GM19455 (cell line): Measurements from ENCODE around the gene FRAT1.

Source experiments
- ATAC-seq: cut with Tn5 transposase; IDR thresholded peaks from one replicate; pipeline ENCODE4 v1.9.1; 2021; ENCODE audit not compliant: unreplicated experiment

The FRAT1 gene

DNA sequence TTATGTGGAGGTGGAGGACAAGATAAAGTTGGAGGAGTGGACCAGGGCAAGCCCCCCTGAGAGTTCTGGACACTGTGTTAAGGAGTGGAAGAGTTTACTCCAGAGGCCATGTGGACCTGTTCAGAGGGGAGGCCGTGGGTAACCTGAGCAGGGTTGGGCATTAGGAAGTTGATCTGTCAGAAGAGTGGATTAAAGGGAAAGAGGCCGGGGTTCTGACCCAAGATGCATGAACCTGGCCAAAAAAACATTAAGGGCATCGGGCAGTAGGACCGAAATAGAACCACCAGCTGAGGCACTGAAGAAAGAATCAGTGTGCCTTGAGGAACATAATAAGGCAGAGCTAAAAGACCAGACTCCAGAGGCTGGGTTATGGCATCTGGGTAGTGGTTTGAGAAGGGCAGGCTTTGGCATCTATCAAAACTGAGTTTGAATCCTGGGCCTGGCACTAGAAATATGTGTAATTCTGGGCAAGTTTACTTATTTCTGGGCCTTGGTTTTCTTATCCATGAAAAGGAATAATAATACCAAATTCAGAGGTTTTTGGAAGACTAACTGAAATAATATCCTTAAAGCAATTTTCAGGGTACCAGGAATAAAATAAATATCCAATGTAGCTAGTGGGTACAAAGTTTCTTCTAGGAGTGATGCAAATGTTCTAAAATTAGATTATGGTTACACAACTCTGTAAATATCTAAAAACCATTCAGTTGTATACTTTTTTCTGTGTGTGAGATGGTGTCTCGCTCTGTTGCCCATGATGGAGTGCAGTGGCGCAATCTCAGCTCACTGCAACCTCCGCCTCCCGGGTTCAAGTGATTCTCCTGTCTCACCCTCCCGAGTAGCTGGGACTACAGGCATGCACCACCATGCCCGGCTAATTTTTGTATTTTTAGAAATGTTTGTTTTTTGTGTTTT, 10.9 kb upstream of the FRAT1 start:
- no peak for ATAC-seq

DNA sequence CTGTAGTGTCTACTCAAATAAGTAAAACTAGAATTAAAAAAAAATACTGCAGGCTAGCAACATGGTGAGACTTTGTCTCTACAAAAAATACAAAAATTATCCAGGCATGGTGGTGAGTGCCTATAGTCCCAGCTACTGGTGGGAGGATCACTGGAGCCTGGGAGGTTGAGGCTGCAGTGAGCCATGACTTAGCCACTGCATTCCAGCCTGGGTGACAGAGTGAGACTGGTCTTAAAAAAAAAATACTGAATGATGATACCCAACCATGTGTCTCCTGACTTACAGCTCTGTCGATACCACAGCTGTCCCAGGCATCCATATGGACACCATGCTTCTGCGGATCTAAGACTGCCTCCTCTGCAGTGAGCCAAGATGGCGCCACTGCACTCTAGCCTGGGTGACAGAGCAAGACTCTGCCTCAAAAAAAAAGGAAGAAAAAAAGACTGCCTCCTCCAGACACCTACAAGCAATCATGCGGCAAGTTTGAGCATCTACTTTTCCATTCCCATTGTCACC, 7.9 kb upstream of the FRAT1 start:
- ATAC-seq = no peak

DNA sequence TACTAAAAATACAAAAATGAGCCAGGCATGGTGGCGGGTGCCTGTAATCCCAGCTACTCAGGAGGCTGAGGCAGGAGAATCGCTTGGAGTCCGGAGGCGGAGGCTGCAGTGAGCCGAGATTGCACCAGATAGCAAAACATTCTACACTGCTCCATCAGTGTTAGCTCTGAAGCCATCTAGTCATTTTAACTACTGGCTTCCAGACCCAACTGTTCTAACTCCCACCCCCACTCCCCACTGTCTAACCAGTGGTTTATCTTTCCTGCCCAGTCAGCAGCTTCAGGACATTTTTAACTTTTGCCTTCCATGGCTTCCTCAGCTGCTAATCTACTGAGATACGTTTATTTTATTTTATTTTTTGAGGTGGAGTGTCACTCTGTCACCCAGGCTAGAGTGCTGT, 6.2 kb upstream of the FRAT1 start:
- ATAC-seq = no peak

DNA sequence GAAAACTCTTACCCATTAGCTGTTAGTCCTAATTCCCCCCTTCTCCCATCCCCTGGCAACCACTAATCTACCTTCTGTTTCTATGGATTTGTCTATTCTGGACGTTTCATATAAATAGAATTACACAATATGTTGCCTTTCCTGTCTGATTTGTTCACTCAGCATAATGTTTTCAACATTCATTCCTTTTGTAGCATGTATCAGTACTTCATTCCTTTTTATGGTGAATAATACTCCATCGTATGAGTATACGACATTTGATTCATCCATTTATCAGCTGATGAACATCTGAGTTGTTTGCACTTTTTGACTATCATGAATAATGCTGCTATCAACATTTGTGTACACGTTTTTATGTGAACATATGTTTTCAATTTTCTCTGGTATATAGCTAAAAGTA, 4.4 kb upstream of the FRAT1 start:
- no peak for ATAC-seq

DNA sequence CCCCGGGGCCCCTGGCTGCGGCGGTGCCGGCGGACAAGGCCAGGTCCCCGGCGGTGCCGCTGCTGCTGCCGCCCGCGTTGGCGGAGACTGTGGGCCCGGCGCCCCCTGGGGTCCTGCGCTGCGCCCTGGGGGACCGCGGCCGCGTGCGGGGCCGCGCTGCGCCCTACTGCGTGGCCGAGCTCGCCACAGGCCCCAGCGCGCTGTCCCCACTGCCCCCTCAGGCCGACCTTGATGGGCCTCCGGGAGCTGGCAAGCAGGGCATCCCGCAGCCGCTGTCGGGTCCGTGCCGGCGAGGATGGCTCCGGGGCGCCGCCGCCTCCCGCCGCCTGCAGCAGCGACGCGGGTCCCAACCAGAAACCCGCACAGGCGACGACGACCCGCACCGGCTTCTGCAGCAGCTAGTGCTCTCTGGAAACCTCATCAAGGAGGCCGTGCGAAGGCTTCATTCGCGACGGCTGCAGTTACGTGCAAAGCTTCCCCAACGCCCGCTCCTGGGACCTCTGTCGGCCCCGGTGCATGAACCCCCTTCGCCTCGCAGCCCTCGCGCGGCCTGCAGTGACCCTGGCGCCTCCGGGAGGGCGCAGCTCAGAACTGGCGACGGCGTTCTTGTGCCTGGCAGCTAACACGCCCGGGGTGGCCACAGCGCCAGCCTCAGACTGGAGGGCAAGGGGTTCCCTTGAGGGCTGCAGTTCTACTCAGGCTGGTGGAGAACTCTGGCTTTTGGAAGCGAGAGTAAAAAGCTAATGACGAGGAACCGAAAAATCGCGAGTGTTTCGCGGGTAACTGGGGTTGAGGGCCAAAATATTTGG, 804 bp downstream of the FRAT1 start:
- peak; percentile 34 for ATAC-seq

DNA sequence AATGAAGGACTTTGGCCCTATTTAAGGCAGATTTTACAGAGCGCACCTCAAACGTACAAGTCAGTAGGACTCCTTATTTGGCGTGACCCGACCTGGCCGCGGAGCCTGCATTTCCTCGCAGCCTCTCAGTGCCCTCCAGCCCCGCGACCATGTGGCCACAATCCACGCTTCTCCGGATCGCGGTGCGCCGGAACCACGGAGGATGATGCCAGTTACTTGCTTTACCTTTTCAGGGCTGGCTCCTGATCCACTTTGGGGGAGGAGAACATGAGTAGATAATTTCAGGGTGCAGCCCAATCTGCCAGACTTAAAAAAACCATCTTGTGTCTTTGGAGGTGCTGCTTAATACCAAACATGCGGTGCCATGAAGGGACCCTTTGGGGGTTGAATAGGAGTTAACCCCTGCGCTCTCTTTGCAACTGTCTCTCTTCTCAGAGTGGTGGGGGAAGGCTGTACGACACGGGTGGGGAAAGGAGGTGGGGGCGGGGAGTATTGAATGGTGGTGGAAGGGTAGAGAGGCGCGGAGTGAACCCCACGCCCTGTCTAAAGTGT, 1.5 kb downstream of the FRAT1 start:
- no peak for ATAC-seq

DNA sequence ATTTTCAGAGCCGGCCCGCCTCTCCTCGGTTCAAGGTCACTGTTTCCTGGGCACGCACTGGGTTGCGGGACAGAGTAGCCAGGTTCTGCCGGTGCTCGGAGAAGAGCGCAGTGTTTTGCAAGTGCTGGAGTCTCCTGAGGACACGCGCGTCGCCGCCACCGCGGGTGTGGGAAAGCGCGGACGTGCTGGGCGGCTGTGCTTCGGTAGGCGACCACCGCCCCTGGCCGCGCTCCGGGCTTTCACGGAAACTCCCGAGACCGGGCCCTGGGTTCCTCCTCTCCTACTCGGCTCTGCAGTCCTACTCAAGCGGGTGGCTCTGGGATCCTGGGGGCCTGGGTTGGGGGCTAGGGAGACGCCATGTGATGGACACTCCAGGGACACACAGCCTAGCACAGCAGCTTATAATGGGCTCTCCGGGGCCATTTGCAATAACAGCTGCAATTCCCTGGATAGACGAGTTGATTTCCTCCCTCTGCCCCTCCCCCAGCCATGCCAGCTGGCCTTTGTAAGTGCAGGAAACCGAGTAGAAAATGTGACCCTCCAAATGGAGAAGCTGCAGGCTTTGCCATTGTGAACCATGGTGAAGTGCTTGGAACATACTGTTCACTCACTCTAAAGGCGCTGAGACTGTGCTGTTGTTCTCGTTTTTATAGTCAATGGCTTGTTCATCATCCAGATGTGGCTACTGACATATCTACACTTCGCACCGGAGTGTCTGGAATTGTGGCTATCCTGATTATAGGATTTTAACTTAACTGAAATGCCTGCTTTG, 2.1 kb downstream of the FRAT1 start:
- ATAC-seq = no peak

DNA sequence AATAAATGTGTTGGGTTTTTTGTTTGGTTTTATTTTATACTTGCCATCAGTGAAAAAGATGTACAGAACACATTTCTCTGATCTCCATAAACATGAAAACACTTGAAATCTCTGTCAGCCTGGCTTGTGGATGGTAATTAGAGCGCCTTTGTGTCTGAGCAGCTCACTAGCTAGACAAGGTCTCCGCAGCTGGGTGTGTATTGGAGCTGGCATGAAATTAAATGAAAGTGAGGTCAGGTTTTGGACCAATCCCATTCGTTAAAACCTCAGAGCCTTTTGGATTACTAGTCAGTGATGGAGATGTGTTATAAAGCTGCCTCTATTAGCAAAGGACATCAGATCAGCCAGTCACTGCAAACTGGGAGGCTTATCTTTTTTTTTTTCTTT, 2.7 kb downstream of the FRAT1 start:
- ATAC-seq = no peak

DNA sequence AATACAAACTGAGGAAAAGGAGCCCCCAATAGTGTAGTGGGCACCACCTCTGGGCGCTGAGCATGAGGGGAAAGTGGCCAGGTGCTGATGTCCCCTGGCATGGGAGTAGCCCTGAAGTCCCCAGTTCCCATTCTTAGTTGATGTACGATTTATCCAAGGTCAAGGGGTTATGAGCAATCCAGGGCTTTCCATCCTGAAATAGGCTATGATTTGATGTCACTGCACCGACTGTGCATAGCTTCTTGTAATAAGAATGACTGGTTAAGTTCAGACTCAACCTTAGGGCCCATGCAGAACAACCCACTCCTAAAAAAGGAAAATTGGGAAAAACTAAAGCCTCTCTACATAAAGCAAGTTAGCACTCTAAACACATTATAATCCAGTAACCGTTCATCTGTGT, 4.4 kb downstream of the FRAT1 start:
- no peak for ATAC-seq

DNA sequence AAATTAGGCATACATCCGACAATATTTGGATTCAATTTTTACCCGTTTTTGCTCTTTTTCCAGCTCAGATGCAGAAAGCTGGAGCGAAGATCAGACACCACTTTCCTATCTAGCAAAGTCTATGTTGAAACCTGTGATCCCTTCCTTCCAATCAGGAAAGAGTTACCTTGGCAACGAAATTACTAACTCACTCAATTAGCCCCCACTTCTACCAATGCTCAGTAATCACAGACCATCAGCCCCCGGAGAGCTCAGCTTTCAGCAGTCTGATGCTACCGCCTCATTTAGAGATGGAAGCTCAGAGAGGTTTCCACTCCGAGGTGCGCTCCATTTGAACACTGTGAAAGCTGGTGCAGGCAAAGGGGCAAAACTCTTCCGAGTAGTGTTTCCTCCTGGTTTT, 6.7 kb downstream of the FRAT1 start:
- no peak for ATAC-seq

DNA sequence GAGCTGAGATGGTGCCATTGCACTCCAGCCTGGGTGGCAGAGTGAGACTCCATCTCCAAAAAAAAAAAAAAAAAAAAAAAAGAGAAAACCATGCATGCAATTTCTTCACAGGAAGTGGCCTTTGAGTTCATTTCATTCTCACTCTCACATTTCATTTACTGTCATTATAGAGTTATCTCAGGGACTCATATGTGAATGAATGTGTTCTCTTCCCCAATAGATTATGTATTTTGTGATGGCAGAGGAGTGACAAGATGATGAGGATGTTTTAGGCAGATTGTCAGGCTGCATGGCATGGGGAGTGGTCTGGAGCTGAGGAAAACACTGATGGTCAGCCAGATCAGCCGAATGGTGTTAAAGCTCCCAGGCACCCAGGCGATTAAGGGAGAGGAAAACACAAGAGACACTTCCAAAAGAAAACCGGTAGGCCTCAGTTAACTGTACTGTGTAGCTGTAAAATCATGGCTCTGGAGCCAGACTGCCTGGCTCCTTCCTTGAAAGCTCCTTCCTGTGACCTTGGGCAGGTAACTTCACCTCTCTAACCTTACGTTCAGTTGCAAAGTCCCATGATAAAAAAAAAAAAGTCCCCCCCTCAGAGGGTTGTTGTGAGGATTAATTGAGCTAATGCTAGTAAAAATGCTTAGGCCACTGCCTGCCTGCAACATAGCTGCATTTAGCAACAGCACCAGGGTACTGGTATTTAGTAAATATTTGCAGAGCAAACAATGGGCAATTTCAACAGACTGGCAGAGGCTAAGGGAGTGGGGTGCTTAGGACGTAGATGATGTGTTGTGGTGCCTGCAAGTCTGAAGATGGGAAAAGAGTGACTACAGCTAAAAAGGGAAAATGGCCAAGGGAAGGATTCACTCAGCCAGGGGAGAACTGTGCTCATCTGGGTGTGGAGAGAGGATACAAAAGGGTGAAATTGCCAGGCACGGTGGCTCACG, 8.6 kb downstream of the FRAT1 start:
- no peak for ATAC-seq

DNA sequence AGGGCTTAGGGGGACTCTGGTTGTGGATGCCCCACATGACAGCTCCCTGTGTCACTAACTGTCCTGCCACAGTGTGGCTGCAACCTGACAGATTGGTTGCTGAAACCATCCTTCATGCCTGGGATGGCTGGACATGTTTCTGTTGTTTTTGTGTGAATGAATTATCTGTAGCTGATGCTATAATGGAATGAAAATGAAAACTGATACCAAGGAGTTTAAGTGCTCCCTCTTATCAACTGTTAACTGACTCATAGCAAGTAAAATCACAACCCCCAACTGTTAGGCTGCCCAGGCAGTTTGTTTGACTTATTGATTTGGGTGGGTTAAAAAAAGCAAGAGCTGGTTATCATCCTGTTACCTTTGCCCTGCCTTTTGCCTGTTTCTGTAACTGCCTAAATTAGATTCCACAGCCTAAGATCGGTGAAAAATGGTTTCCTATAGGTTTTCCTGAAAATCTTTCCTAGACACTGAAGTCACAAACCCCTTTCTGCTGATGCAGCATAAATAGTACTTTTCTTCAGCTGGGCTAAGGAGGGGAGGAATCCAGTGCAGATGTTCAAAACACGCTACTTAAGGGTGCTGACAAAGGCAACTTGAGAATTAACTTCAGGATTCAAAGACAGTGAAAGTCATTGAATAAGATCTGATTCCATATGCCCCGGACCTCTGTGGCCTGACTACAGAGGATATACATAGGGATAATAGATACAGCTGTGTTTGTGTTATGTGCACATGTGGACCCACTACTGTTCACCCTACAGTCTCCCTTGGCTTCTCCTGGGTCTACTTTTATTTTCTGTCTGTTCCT, 9.8 kb downstream of the FRAT1 start:
- no peak for ATAC-seq

DNA sequence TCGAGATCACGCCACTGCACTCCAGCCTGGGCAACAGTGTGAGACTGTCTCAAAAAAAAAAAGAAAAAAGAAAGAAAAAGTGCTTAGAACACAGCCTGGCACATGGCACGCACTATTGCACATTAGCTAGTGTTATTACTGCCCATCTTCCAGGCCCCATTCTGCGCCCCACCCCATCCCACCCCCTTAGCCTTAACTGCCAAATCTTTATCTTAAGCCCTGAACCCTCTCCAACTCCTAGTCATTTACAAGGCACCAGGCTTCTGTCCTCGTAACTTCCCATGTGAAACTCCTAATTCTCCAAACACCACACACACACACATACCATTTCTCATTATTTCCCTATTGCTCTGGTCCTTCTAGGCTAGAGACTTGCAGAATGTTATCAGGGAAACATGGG, 10.7 kb downstream of the FRAT1 start:
- no peak for ATAC-seq

DNA sequence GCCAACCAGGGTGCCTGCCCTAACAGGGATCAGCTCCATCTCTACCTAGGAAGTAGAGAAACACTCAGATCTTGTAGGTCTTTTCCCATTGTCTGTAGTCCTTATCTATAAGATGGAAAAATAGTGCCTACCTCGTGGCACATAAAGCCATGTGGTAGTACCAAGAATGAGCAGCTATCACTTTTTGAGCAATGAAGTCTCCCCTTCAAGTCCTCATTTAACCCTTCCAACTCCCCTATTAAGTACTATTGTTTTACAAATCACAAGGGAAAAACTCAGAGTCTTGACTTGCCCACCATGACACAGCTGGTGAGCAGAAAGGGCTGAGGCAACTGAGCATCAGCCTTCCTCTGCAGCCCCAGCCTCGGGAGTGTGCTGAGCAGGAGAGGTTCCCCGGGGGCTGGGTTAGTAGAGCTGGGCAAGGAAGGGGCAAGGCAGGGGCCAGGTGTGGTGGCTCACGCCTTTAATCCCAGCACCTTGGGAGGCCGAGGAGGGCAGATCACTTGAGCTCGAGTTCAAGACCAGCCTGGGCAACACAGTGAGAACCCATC, 12.2 kb downstream of the FRAT1 start:
- ATAC-seq = no peak

DNA sequence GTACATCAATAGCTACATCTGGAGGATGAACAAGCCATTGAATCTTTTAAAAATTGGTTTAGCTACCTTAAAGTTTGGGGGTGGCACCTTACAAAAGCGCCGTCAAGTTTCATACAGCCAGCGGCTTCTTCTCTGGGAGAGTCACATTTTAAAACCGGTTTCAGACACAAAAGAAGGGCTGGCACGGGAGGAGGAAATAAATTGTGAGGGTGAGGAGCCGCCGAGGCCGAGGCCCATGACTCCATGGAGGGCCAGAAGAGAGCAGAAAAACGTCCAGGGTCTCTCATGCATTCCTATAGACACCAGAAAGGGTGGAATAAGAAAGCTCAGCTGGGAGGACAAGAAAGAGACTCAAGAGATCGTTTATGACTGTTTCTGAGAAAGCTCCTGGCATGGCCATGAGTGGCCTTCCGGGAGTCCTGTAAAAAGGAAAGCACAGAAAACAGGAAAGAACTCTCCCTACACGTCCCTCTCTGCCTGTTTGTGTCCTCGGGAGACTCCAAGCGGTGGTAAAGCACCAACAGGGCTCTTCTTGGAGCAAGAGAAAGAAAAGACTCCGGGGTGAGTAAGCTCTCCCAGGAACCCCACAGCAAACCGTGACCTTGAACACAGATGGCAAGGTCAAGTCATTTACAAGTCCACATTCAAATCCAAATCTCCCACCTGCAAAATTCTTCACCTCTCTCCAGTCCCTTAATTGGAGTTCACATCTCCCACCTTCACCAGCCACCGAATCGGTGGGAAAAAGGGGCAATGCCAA, 13.7 kb downstream of the FRAT1 start:
- ATAC-seq = no peak

DNA sequence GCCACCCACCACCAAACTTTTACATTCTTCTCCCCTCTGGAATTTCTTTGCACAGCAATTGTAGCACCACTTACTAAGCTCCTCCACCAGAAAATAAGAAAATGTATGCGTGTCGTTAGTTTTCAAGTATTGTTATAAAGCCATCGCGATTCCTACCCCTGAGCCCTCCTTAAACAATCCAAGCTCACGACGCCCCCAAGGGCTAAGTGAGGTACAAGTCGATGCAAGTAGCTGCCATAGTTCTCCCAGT, 14.2 kb downstream of the FRAT1 start:
- ATAC-seq = no peak

DNA sequence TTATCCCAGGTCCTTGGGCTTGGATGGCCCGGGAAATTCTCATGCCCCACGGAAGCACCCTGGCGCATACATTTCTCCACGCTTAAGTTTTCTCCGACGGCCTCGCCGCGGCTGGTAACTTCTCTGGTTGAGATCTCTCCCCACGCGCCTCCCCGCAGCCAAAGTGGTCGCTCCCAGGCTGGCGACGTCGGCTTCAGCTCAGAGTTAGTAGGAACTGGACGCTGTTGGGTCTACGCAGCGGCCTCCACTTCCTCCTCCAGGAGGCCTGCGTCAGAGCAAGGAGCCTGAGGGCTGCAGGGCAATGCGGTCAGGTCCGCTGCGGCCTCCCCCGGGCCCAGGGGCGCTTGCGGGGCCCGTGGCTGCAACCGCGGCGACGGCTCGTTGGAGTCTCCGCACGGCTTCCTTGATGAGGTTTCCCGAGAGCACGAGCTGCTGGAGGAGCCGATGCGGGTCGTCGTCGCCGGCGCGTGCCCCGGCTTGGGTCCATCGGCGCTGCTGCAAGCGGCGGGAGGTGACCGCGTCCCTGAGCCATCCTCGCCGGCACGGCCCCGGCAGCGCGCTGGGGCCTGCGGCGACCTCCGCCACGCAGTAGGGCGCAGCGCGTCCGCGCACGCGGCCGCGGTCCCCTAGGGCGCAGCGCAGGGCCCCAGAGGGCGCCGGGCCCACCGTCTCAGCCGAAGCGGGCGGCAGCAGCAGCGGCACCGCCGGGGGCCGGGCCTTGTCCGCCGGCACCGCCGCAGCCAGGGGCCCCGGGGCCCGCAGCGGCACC, 14.7 kb downstream of the FRAT1 start:
- ATAC-seq = peak; percentile 37
